Measurements from ENCODE around the gene CDH26.

DNA sequence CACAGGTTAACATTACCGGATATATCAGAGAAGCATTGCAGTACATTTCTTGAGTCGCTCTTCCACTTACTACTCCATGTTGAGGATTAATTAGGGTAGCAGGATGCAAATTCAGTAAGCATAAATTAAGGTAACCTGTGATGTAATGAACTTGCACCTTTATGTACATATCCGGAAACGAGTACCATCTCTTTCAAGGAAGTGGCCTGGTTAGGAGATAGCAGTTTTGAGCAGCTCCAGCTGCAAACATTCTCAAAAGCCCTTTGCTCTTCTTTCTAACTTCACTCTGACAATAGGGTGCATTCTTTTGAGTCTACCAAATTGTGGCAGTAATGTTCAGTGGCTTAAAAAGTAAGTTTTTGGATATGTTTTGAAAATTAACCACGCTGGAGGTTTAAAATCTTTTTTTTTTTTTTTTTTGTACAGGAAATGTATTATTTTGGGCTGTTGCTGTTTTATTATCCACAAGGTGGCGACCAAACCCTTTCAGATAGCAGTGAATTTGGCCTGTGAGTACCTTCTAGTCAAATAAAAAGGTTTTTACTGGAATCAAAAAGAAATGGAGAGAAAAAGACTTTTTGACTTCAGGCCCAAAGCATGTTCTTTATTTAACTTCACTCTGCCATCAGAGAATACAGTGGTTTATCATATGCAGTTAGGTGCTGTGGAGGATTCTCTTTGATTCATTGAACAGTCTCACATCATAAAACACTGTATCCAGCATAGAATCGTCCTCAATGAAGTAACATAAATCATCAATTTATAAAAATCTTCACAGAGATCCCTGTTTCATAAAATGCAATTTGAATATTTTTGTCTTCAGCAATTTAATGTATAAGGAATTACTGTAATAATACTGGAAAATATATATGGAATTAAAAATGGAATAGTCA lies 9.1 kb upstream of the CDH26 start:
- peak; percentile 84 for TF ChIP-seq CTCF (IDR thresholded peaks at IDR 0.05; ENCODE audit: low read depth, low read length)
- no peak for TF ChIP-seq EZH2phosphoT487 (IDR thresholded peaks at IDR 0.05; ENCODE audit: low read depth)
